ENCODE measurements around the gene WWOX.

The WWOX gene

GRCh38 chr16:78396673-78397072 is 297.2 kb downstream of the WWOX start:
- no peak for DNase-seq (ENCODE audit: low read depth)

GRCh38 chr16:78399384-78399783 is 299.9 kb downstream of the WWOX start:
- DNase-seq (ENCODE audit: low read depth) = no peak

- DNase-seq (ENCODE audit: low read depth) = no peak
Observed at GRCh38 chr16:78402833-78403232, 303.4 kb downstream of the WWOX start.

GRCh38 chr16:78405040-78405439 is 305.6 kb downstream of the WWOX start:
- DNase-seq (ENCODE audit: low read depth) = no peak

GRCh38 chr16:78405833-78406232 is 306.4 kb downstream of the WWOX start:
- no peak for DNase-seq (ENCODE audit: low read depth)

GRCh38 chr16:78407191-78407590 is 307.7 kb downstream of the WWOX start:
- no peak for DNase-seq (ENCODE audit: low read depth)

GRCh38 chr16:78413651-78414050 is 314.2 kb downstream of the WWOX start:
- DNase-seq (ENCODE audit: low read depth) = no peak

- no peak for DNase-seq (ENCODE audit: low read depth)
Observed at GRCh38 chr16:78415013-78415412, 315.6 kb downstream of the WWOX start.

GRCh38 chr16:78415669-78416068 is 316.2 kb downstream of the WWOX start:
- no peak for DNase-seq (ENCODE audit: low read depth)

- no peak for DNase-seq (ENCODE audit: low read depth)
Observed at GRCh38 chr16:78416400-78416799, 316.9 kb downstream of the WWOX start.

- DNase-seq (ENCODE audit: low read depth) = no peak
Observed at GRCh38 chr16:78421181-78421708, 321.8 kb downstream of the WWOX start.

- no peak for DNase-seq (ENCODE audit: low read depth)
Observed at GRCh38 chr16:78425281-78425680, 325.8 kb downstream of the WWOX start.

GRCh38 chr16:78425891-78426510 is 326.5 kb downstream of the WWOX start:
- no peak for DNase-seq (ENCODE audit: low read depth)

- no peak for DNase-seq (ENCODE audit: low read depth)
Observed at GRCh38 chr16:78428193-78428592, 328.7 kb downstream of the WWOX start.

- DNase-seq (ENCODE audit: low read depth) = no peak
Observed at GRCh38 chr16:78430281-78430680, 330.8 kb downstream of the WWOX start.

GRCh38 chr16:78431004-78431670 is 331.7 kb downstream of the WWOX start:
- no peak for DNase-seq (ENCODE audit: low read depth)

GRCh38 chr16:78431701-78432100 is 332.2 kb downstream of the WWOX start:
- DNase-seq (ENCODE audit: low read depth) = no peak

- DNase-seq (ENCODE audit: low read depth) = no peak
Observed at GRCh38 chr16:78432451-78432850, 333.0 kb downstream of the WWOX start.

- no peak for DNase-seq (ENCODE audit: low read depth)
Observed at GRCh38 chr16:78433116-78433515, 333.7 kb downstream of the WWOX start.

- no peak for DNase-seq (ENCODE audit: low read depth)
Observed at GRCh38 chr16:78434401-78434800, 334.9 kb downstream of the WWOX start.

- no peak for DNase-seq (ENCODE audit: low read depth)
Observed at GRCh38 chr16:78435260-78435659, 335.8 kb downstream of the WWOX start.

GRCh38 chr16:78436023-78436422 is 336.6 kb downstream of the WWOX start:
- DNase-seq (ENCODE audit: low read depth) = no peak

- no peak for DNase-seq (ENCODE audit: low read depth)
Observed at GRCh38 chr16:78436846-78437245, 337.4 kb downstream of the WWOX start.

Measured in stimulated activated CD8-positive, alpha-beta memory T cell treated with anti-CD3 and anti-CD28 coated beads, Interleukin-7, amount 100 ng/mL, for 24 hours (primary cell).